Thoracic aorta (tissue), 2 donors: Measurements from ENCODE around the gene CEP112. TPM values are rescaled to one million over a fixed set of nuclear protein-coding genes. Genes with fewer than 3 reads are reported as not detected.

Experiments
- ATAC-seq: fragments of 150-250 bp; one replicate; pipeline ENCODE4 v1.8.0; 2017; ENCODE audit warnings: low read depth; ENCODE audit not compliant: insufficient number of reproducible peaks, low FRiP score
- DNase-seq: peaks from one replicate; pipeline ENCODE4 v3.0.0-alpha.2; 2020; ENCODE audit warnings: low spot score
- H3K27ac ChIP-seq, 2 donors: fragments of 200-600 bp; sonication (generic); 1 replicate in 1 of 2; 2 replicates in 1 of 2; pipeline ENCODE4 v1.5.1; 2016; ENCODE audit warnings: mild to moderate bottlenecking in 2 of 2, moderate library complexity in 2 of 2
- H3K27me3 ChIP-seq: fragments of 200-600 bp; sonication (generic); replicated peaks from 2 replicates; pipeline ENCODE4 v1.6.0; 2016; ENCODE audit warnings: mild to moderate bottlenecking; ENCODE audit not compliant: insufficient read depth
- H3K36me3 ChIP-seq: fragments of 200-600 bp; sonication (generic); one replicate; pipeline ENCODE4 v1.5.1; 2016
- H3K4me1 ChIP-seq, 2 donors: fragments of 200-600 bp; sonication (generic); 1 replicate in 1 of 2; 2 replicates in 1 of 2; pipeline versions ENCODE4 v1.5.1 to v1.6.0; 2016; ENCODE audit warnings: low read depth in 2 of 2, mild to moderate bottlenecking in 1 of 2; ENCODE audit not compliant: control insufficient read depth in 1 of 2
- H3K4me3 ChIP-seq: fragments of 200-600 bp; sonication (generic); 2 replicates; pipeline ENCODE4 v1.5.1; 2016; ENCODE audit warnings: mild to moderate bottlenecking
- H3K9me3 ChIP-seq: fragments of 200-600 bp; sonication (generic); 2 replicates; pipeline ENCODE4 v1.5.1; 2016
- CTCF ChIP-seq: fragments of 200-600 bp; sonication (generic); IDR thresholded peaks from one replicate; pipeline ENCODE4 v1.5.1; 2019; ENCODE audit warnings: antibody characterized with exemption
- total RNA-seq, 2 donors: library from RNA; depleted of rRNA; stranded (reverse); fragments of >200 nt; gene quantifications; one replicate each; pipeline versions ENCODE4 v1.1.0 to v1.2.3, GENCODE V29; 2016

The CEP112 gene
- total RNA-seq, 2 donors from 2014 or later, result 13.4 to 19.0 TPM

GRCh38 chr17:65697661-65698060, 494.3 kb downstream of the CEP112 start:
- no peak overlapping the region for H3K4me3 ChIP-seq

GRCh38 chr17:65696739-65697394, 495.1 kb downstream of the CEP112 start:
- H3K27me3 ChIP-seq, result no peaks in the 10 kb centered on the region
- H3K36me3 ChIP-seq, result no peaks in the 10 kb centered on the region
- peaks cover 7 to 13% of the 10 kb centered on the region in 2 donors for H3K4me1 ChIP-seq
- no peak overlapping the region for H3K27ac ChIP-seq
- H3K4me3 ChIP-seq, result no peak overlapping the region
- TF ChIP-seq CTCF, result no peak
- no peak for DNase-seq
- H3K9me3 ChIP-seq, result no peaks in the 10 kb centered on the region
- ATAC-seq, result no peak

More at GRCh38 chr17:65697661-65698060, 494.3 kb downstream of the CEP112 start:
- Histone ChIP-seq H3K4me1 (peaks cover 7 to 13% of the 10 kb centered on the region in 2 donors), H3K9me3 (no peaks in the 10 kb centered on the region), H3K27me3 (no peaks in the 10 kb centered on the region), H3K36me3 (no peaks in the 10 kb centered on the region), H3K27ac (no peak overlapping the region)
- TF ChIP-seq CTCF, result no peak
- no peak for DNase-seq
- ATAC-seq, result no peak

GRCh38 chr17:65694601-65695000, 497.3 kb downstream of the CEP112 start:
- TF ChIP-seq CTCF, result no peak

GRCh38 chr17:65690626-65691310, 501.2 kb downstream of the CEP112 start:
- no peaks in the 10 kb centered on the region for H3K9me3 ChIP-seq
- no peaks in the 10 kb centered on the region for H3K4me1 ChIP-seq
- ATAC-seq, result no peak
- H3K36me3 ChIP-seq, result no peaks in the 10 kb centered on the region
- no peaks in the 10 kb centered on the region for H3K27me3 ChIP-seq
- DNase-seq, result no peak
- no peak overlapping the region for H3K27ac ChIP-seq
- no peak overlapping the region for H3K4me3 ChIP-seq
- no peak for TF ChIP-seq CTCF

More at GRCh38 chr17:65694601-65695000, 497.3 kb downstream of the CEP112 start:
- no peaks in the 10 kb centered on the region for H3K27me3 ChIP-seq
- ATAC-seq, result no peak
- H3K36me3 ChIP-seq, result no peaks in the 10 kb centered on the region
- peaks cover 7 to 13% of the 10 kb centered on the region in 2 donors for H3K4me1 ChIP-seq
- no peak for DNase-seq
- H3K4me3 ChIP-seq, result no peak overlapping the region
- H3K9me3 ChIP-seq, result no peaks in the 10 kb centered on the region
- H3K27ac ChIP-seq, result no peak overlapping the region

- DNase-seq (no peak), ATAC-seq (no peak)
- TF ChIP-seq CTCF, result no peak
- Histone ChIP-seq H3K9me3 (no peaks in the 10 kb centered on the region), H3K4me3 (no peak overlapping the region), H3K4me1 (no peaks in the 10 kb centered on the region), H3K27ac (no peak overlapping the region), H3K27me3 (no peaks in the 10 kb centered on the region), H3K36me3 (no peaks in the 10 kb centered on the region)
Measured at GRCh38 chr17:65688307-65688706, 503.6 kb downstream of the CEP112 start.
